Fibroblast of villous mesenchyme (primary cell): ENCODE measurements around the gene SCT. TPM values are rescaled to one million over a fixed set of nuclear protein-coding genes. Genes with fewer than 3 reads are reported as not detected.

Experiments used
- DNase-seq: peaks from one replicate; pipeline ENCODE4 v3.0.0-alpha.2; 2010; ENCODE audit warnings: low read depth
- H3K4me3 ChIP-seq: 2 replicates; pipeline ENCODE4 v1.5.1; 2011; ENCODE audit warnings: low read depth, mild to moderate bottlenecking, low read length
- CTCF ChIP-seq: IDR thresholded peaks from 2 replicates; pipeline ENCODE4 v1.5.1; 2012; ENCODE audit warnings: low read depth, mild to moderate bottlenecking, low read length; ENCODE audit not compliant: insufficient read depth
- total RNA-seq: library from RNA; depleted of rRNA; stranded (reverse); fragments of >200 nt; gene quantifications from 2 replicates; pipeline ENCODE4 v1.2.3, GENCODE V29; 2012

Gene SCT
- total RNA-seq, 1 donor, result not detected

GRCh38 chr11:621838-622237 lies 5.1 kb downstream of the SCT start:
- no peak for TF ChIP-seq CTCF
- no peak for DNase-seq
- no peak overlapping the region for H3K4me3 ChIP-seq

GRCh38 chr11:620935-621814 lies 5.8 kb downstream of the SCT start:
- no peak overlapping the region for H3K4me3 ChIP-seq
- no peak for DNase-seq
- TF ChIP-seq CTCF, result no peak

GRCh38 chr11:620201-620600 lies 6.8 kb downstream of the SCT start:
- no peak for DNase-seq
- TF ChIP-seq CTCF, result no peak
- no peak overlapping the region for H3K4me3 ChIP-seq

- no peak for TF ChIP-seq CTCF
- no peak overlapping the region for H3K4me3 ChIP-seq
- DNase-seq, result no peak
These were observed 7.3 kb downstream of the SCT start for GRCh38 chr11:619628-620050.

- no peak for DNase-seq
- no peak for TF ChIP-seq CTCF
- no peak overlapping the region for H3K4me3 ChIP-seq
These were observed 7.9 kb downstream of the SCT start for GRCh38 chr11:618856-619627.

- no peak overlapping the region for H3K4me3 ChIP-seq
- DNase-seq, result no peak
- TF ChIP-seq CTCF, result no peak
These were observed 8.9 kb downstream of the SCT start for GRCh38 chr11:617912-618682.
